ENCODE results near the gene SRR.

The SRR gene

DNA sequence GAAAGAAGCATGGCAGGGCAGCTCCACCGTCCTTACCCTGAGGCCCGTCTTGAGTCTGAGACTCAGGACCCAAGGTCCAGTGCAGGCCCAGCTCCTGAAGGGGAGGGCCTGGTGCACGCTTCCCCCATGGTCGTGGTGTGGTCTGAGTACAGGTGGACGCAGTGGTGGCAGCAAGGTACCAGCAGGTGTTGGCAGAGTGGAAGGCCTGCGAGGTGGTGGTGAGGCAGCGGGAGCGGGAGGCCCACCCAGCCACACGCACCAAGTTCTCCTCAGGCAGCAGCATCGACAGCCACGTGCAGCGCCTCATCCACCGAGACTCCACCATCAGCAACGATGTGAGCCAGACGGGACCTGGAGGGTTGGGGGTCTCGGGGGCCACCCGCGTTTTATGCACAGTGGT is 69.4 kb downstream of the SRR start:
- Histone ChIP-seq H3K9me2 (replicated peaks; ENCODE audit: insufficient read depth, low read length) (no peaks in the 10 kb centered on the region), H3K4me3 (ENCODE audit: insufficient read depth, low read length, poor library complexity, severe bottlenecking) (no peak overlapping the region), H3K9ac (ENCODE audit: low read length) (no peak overlapping the region), H4K20me1 (ENCODE audit: low read depth, low read length) (no peaks in the 10 kb centered on the region), H3K27me3 (ENCODE audit: low read length) (no peaks in the 10 kb centered on the region), H3K79me2 (ENCODE audit: insufficient read depth, low read length) (no peaks in the 10 kb centered on the region), H3K4me2 (ENCODE audit: low read depth, low read length, poor library complexity, severe bottlenecking) (no peak overlapping the region), H3F3A (ENCODE audit: insufficient read depth) (no peaks in the 10 kb centered on the region), H3K36me3 (ENCODE audit: low read length) (no peaks in the 10 kb centered on the region), H3K9me3 (ENCODE audit: insufficient read depth, low read length) (no peaks in the 10 kb centered on the region), H2AFZ (ENCODE audit: low read depth, low read length, severe bottlenecking) (no peak overlapping the region), H3K27ac (ENCODE audit: low read depth, low read length) (no peak overlapping the region)
- TF ChIP-seq, protein P1, sequence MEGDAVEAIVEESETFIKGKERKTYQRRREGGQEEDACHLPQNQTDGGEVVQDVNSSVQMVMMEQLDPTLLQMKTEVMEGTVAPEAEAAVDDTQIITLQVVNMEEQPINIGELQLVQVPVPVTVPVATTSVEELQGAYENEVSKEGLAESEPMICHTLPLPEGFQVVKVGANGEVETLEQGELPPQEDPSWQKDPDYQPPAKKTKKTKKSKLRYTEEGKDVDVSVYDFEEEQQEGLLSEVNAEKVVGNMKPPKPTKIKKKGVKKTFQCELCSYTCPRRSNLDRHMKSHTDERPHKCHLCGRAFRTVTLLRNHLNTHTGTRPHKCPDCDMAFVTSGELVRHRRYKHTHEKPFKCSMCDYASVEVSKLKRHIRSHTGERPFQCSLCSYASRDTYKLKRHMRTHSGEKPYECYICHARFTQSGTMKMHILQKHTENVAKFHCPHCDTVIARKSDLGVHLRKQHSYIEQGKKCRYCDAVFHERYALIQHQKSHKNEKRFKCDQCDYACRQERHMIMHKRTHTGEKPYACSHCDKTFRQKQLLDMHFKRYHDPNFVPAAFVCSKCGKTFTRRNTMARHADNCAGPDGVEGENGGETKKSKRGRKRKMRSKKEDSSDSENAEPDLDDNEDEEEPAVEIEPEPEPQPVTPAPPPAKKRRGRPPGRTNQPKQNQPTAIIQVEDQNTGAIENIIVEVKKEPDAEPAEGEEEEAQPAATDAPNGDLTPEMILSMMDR (IDR thresholded peaks at IDR 0.05; ENCODE audit: insufficient read depth, low read length, poor library complexity, severe bottlenecking), result no peak
- TF ChIP-seq EZH2phosphoT487 (conservative IDR thresholded peaks at IDR 0.05; ENCODE audit: low read length), result no peak
